GM21447 (cell line): Measurements from ENCODE around the gene ERC2.

Source experiments
- ATAC-seq: cut with Tn5 transposase; IDR thresholded peaks from one replicate; pipeline ENCODE4 v1.9.1; 2021; ENCODE audit not compliant: unreplicated experiment

The ERC2 gene

GRCh38 chr3:55636300-55637195 is 831.7 kb downstream of the ERC2 start:
- ATAC-seq = no peak

GRCh38 chr3:55634345-55634744 is 833.9 kb downstream of the ERC2 start:
- no peak for ATAC-seq

GRCh38 chr3:55633333-55633732 is 834.9 kb downstream of the ERC2 start:
- no peak for ATAC-seq

GRCh38 chr3:55631766-55632331 is 836.4 kb downstream of the ERC2 start:
- ATAC-seq = no peak

GRCh38 chr3:55630921-55631299 is 837.4 kb downstream of the ERC2 start:
- ATAC-seq = no peak

- ATAC-seq = no peak
Measured at GRCh38 chr3:55630280-55630920, 837.9 kb downstream of the ERC2 start.

GRCh38 chr3:55629432-55629831 is 838.8 kb downstream of the ERC2 start:
- ATAC-seq = no peak

GRCh38 chr3:55626279-55626665 is 842.0 kb downstream of the ERC2 start:
- ATAC-seq = no peak

GRCh38 chr3:55624238-55624637 is 844.0 kb downstream of the ERC2 start:
- no peak for ATAC-seq

GRCh38 chr3:55623786-55624185 is 844.5 kb downstream of the ERC2 start:
- no peak for ATAC-seq

- ATAC-seq = no peak
Measured at GRCh38 chr3:55622733-55623132, 845.5 kb downstream of the ERC2 start.

- ATAC-seq = no peak
Measured at GRCh38 chr3:55622116-55622515, 846.2 kb downstream of the ERC2 start.

- no peak for ATAC-seq
Measured at GRCh38 chr3:55621648-55622047, 846.6 kb downstream of the ERC2 start.

GRCh38 chr3:55621026-55621422 is 847.2 kb downstream of the ERC2 start:
- ATAC-seq = no peak

GRCh38 chr3:55620351-55621025 is 847.8 kb downstream of the ERC2 start:
- ATAC-seq = peak; percentile 48

- ATAC-seq = no peak
Measured at GRCh38 chr3:55619046-55619808, 849.0 kb downstream of the ERC2 start.

GRCh38 chr3:55617385-55617784 is 850.9 kb downstream of the ERC2 start:
- no peak for ATAC-seq

GRCh38 chr3:55616803-55617202 is 851.5 kb downstream of the ERC2 start:
- ATAC-seq = no peak

GRCh38 chr3:55615694-55616295 is 852.5 kb downstream of the ERC2 start:
- ATAC-seq = no peak

GRCh38 chr3:55615039-55615693 is 853.1 kb downstream of the ERC2 start:
- no peak for ATAC-seq
